Measurements from ENCODE around the gene DCUN1D1.
"Not testable (repeated sequence)": the region's sequence is repeated elsewhere in the genome, so short reads cannot be mapped to it uniquely, and the experiment has no call there.

The DCUN1D1 gene

DNA sequence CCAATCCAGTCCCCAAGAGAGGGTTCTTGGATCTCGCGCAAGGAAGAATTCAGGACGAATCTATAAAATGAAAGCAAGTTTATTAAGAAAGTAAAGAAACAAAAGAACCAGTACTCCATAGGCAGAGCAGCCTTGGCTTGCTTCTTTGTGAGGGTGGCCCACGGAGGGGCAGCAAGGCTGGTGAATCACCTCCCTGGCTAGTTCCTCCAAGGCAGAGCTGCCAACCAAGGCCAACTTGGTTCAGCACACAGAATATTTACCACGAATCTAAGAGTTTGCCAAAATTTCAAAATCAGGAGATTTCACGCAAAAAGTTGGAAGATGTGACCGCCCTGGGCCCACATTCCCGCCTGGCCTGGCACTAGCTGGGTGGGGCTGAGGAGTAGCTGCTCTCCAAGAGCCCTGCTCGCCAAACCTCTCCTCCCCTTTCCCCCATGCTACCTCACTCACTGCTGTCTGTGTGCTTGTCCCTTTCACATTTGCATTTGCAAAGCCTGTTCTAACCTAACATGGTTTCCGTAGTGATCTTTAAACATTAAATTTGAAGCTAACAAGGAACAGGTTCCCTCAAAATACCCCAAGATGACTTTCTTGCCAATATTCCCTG, 26.2 kb upstream of the DCUN1D1 start:
- Histone ChIP-seq H3K27ac (ENCODE audit: low read depth, low read length) (no peak overlapping the region), H3K4me1 (ENCODE audit: control insufficient read depth in 1 of 2, insufficient read depth in 2 of 2, low read length in 2 of 2) (no peaks in the 10 kb centered on the region), H3K27me3 (ENCODE audit: control insufficient read depth in 1 of 2, insufficient read depth in 2 of 2, low read length in 2 of 2) (no peaks in the 10 kb centered on the region), H3K9me3 (ENCODE audit: control insufficient read depth in 1 of 2, low read length in 2 of 2) (no peaks in the 10 kb centered on the region), H3K9ac (ENCODE audit: low read depth in 1 of 2, low read length in 2 of 2) (no peak overlapping the region), H3K36me3 (ENCODE audit: control insufficient read depth in 1 of 2, insufficient read depth in 2 of 2, low read length in 2 of 2) (no peaks in the 10 kb centered on the region), H3K4me3 (ENCODE audit: low read depth in 1 of 2, low read length in 2 of 2) (no peak overlapping the region)

DNA sequence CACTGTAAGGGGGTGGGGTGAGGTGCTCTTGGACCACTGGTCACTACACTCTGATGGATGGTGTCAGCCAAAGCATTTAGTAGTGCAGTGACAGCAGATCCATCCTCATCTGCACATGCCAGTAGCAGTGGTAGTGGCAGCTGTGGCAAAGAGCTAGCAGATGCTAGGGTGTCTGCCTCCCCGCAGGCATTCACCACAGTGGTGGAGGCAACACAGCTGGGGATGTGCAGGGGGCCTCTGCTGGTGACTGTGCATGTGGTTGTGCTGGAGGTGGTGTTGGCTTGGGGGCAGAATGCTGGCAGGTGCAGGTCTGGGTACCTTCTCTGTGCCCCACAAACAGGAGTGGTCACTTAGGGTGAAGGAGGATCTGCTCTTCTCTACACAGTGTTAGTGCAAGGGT, 19.4 kb upstream of the DCUN1D1 start:
- Histone ChIP-seq H3K9ac (ENCODE audit: low read depth in 1 of 2, low read length in 2 of 2) (no peak overlapping the region), H3K4me3 (ENCODE audit: low read depth in 1 of 2, low read length in 2 of 2) (no peak overlapping the region), H3K27ac (ENCODE audit: low read depth, low read length) (no peak overlapping the region), H3K9me3 (ENCODE audit: control insufficient read depth in 1 of 2, low read length in 2 of 2) (no peaks in the 10 kb centered on the region), H3K27me3 (ENCODE audit: control insufficient read depth in 1 of 2, insufficient read depth in 2 of 2, low read length in 2 of 2) (no peaks in the 10 kb centered on the region), H3K36me3 (ENCODE audit: control insufficient read depth in 1 of 2, insufficient read depth in 2 of 2, low read length in 2 of 2) (no peaks in the 10 kb centered on the region), H3K4me1 (ENCODE audit: control insufficient read depth in 1 of 2, insufficient read depth in 2 of 2, low read length in 2 of 2) (no peaks in the 10 kb centered on the region)

DNA sequence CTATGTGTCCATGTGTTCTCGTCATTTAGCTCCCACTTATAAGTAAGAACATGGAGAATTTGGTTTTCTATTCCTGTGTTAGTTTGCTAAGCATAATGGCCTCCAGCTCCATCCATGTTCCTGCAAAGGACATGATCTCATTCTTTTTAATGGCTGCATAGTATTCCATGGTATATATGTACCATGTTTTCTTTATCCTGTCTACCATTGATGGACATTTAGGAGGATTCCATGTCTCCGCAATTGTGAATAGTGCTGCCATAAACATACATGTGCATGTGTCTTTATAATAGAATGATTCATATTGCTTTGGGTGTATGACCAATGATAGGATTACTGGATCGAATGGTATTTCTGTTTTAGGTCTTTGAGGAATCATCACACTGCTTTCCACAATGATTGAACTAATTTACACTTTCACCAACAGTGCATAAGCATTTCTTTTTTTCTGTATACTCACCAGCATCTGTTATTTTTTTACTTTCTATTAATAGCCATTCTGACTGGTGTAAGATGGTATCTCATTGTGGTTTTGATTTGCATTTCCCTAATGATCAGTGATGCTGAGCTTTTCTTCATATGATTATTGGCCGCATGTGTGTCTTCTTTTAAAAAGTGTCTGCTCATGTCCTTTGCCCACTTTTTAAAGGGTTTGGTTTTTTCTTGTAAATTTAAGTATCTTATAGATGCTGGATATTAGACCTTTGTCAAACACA, 13.3 kb upstream of the DCUN1D1 start:
- H3K4me3 ChIP-seq (ENCODE audit: low read depth in 1 of 2, low read length in 2 of 2); H3K27ac ChIP-seq (ENCODE audit: low read depth, low read length); H3K4me1 ChIP-seq (ENCODE audit: control insufficient read depth in 1 of 2, insufficient read depth in 2 of 2, low read length in 2 of 2); H3K9me3 ChIP-seq (ENCODE audit: control insufficient read depth in 1 of 2, low read length in 2 of 2); H3K36me3 ChIP-seq (ENCODE audit: control insufficient read depth in 1 of 2, insufficient read depth in 2 of 2, low read length in 2 of 2); H3K9ac ChIP-seq (ENCODE audit: low read depth in 1 of 2, low read length in 2 of 2); H3K27me3 ChIP-seq (ENCODE audit: control insufficient read depth in 1 of 2, insufficient read depth in 2 of 2, low read length in 2 of 2): not testable (repeated sequence)

DNA sequence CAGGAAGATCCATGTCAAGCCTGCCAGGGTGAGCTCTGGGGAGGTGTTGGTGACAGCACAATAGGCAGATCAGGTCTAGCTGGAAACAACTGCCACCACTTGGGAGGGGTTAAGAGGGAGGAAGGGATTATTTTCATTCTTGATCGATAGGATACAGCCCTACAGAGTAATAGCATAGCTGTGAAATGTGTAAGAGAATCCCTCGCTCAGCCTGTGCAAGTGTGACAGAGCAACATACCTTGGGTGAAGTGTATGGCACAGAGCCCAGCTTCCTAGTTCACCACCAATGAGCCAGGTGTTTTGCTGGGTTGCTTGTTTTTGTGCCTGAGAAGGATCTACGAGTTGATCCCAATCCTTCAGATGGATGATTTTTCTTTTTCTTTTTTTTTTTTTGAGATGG, 9.2 kb upstream of the DCUN1D1 start:
- Histone ChIP-seq H3K4me1 (ENCODE audit: control insufficient read depth in 1 of 2, insufficient read depth in 2 of 2, low read length in 2 of 2) (no peaks in the 10 kb centered on the region), H3K4me3 (ENCODE audit: low read depth in 1 of 2, low read length in 2 of 2) (no peak overlapping the region), H3K27ac (ENCODE audit: low read depth, low read length) (no peak overlapping the region), H3K27me3 (ENCODE audit: control insufficient read depth in 1 of 2, insufficient read depth in 2 of 2, low read length in 2 of 2) (no peaks in the 10 kb centered on the region), H3K9me3 (ENCODE audit: control insufficient read depth in 1 of 2, low read length in 2 of 2) (no peaks in the 10 kb centered on the region), H3K9ac (ENCODE audit: low read depth in 1 of 2, low read length in 2 of 2) (no peak overlapping the region), H3K36me3 (ENCODE audit: control insufficient read depth in 1 of 2, insufficient read depth in 2 of 2, low read length in 2 of 2) (no peaks in the 10 kb centered on the region)

DNA sequence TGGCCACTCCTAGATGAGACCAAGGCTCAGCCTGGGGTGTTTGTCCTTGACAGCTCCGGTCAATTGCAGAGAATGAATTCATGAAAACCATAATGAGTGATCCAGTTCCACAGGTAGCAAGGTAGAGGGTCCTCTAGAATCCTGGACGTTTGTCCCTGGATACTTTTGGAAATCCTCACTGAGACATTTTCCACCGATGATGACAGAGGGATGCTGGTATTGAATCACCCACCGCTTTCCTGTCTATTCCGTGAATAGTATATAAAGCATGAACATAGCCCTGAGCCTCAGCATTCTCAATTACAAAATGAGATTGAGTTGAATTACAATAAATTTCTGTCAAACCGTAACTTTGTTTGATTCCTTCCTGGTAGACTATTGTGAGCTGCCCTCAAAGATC, 5.7 kb upstream of the DCUN1D1 start:
- no peak overlapping the region for H3K27ac ChIP-seq (ENCODE audit: low read depth, low read length)
- H3K36me3 ChIP-seq (ENCODE audit: control insufficient read depth in 1 of 2, insufficient read depth in 2 of 2, low read length in 2 of 2), result no peaks in the 10 kb centered on the region
- peaks cover 0 to 3% of the 10 kb centered on the region in 2 donors for H3K4me1 ChIP-seq (ENCODE audit: control insufficient read depth in 1 of 2, insufficient read depth in 2 of 2, low read length in 2 of 2)
- H3K9ac ChIP-seq (ENCODE audit: low read depth in 1 of 2, low read length in 2 of 2), result no peak overlapping the region
- no peaks in the 10 kb centered on the region for H3K9me3 ChIP-seq (ENCODE audit: control insufficient read depth in 1 of 2, low read length in 2 of 2)
- no peaks in the 10 kb centered on the region for H3K27me3 ChIP-seq (ENCODE audit: control insufficient read depth in 1 of 2, insufficient read depth in 2 of 2, low read length in 2 of 2)
- H3K4me3 ChIP-seq (ENCODE audit: low read depth in 1 of 2, low read length in 2 of 2), result no peak overlapping the region

DNA sequence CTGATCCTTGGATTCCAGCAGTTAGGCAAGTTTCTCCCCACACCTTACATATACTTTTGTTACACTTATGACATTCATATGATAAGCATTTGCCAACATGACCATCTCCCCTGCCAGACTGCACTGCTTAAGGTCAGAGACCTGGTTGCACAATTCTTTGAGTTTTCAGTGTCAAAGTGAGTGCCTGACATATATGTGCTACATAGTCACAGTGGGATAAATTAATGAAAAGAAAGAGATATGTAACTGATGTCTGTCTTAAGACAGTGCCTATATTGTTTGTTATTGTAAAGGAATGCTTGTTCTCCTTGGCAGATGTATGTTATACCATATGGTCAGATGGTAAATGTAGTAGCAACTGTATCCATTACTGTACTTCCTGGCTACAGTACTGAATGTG, 3.5 kb upstream of the DCUN1D1 start:
- no peaks in the 10 kb centered on the region for H3K36me3 ChIP-seq (ENCODE audit: control insufficient read depth in 1 of 2, insufficient read depth in 2 of 2, low read length in 2 of 2)

DNA sequence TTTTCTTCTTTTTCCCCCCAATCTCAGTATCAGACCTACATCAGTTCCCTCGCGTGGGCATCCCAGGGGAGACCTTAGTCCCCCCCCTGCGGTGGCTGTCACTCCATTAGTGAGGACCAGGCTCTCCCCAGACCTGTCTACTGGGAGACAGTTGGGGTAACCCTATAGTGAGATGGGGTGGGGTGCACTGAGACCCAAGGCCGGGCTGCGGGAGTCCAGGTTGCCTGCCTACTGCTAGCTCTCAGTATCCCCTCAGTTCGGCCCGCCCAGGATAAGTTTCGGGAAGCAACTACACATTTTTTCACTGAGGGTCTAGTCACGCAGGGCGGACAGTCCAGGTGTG, 671 bp upstream of the DCUN1D1 start:
- Histone ChIP-seq H3K36me3 (ENCODE audit: control insufficient read depth in 1 of 2, insufficient read depth in 2 of 2, low read length in 2 of 2) (no peaks in the 10 kb centered on the region), H3K27ac (ENCODE audit: low read depth, low read length) (no peak overlapping the region), H3K9ac (ENCODE audit: low read depth in 1 of 2, low read length in 2 of 2) (peak overlapping the region; percentile 37 to 53), H3K4me1 (ENCODE audit: control insufficient read depth in 1 of 2, insufficient read depth in 2 of 2, low read length in 2 of 2) (peaks cover 15 to 17% of the 10 kb centered on the region in 2 donors), H3K27me3 (ENCODE audit: control insufficient read depth in 1 of 2, insufficient read depth in 2 of 2, low read length in 2 of 2) (no peaks in the 10 kb centered on the region), H3K4me3 (ENCODE audit: low read depth in 1 of 2, low read length in 2 of 2) (peak overlapping the region; percentile 66 to 77), H3K9me3 (ENCODE audit: control insufficient read depth in 1 of 2, low read length in 2 of 2) (no peaks in the 10 kb centered on the region)

More for the DNA sequence above, 3.5 kb upstream of the DCUN1D1 start:
- no peak overlapping the region for H3K27ac ChIP-seq (ENCODE audit: low read depth, low read length)
- H3K9me3 ChIP-seq (ENCODE audit: control insufficient read depth in 1 of 2, low read length in 2 of 2), result no peaks in the 10 kb centered on the region
- no peak overlapping the region for H3K4me3 ChIP-seq (ENCODE audit: low read depth in 1 of 2, low read length in 2 of 2)
- no peaks in the 10 kb centered on the region for H3K27me3 ChIP-seq (ENCODE audit: control insufficient read depth in 1 of 2, insufficient read depth in 2 of 2, low read length in 2 of 2)
- H3K4me1 ChIP-seq (ENCODE audit: control insufficient read depth in 1 of 2, insufficient read depth in 2 of 2, low read length in 2 of 2), result peaks cover 5 to 7% of the 10 kb centered on the region in 2 donors
- no peak overlapping the region for H3K9ac ChIP-seq (ENCODE audit: low read depth in 1 of 2, low read length in 2 of 2)

DNA sequence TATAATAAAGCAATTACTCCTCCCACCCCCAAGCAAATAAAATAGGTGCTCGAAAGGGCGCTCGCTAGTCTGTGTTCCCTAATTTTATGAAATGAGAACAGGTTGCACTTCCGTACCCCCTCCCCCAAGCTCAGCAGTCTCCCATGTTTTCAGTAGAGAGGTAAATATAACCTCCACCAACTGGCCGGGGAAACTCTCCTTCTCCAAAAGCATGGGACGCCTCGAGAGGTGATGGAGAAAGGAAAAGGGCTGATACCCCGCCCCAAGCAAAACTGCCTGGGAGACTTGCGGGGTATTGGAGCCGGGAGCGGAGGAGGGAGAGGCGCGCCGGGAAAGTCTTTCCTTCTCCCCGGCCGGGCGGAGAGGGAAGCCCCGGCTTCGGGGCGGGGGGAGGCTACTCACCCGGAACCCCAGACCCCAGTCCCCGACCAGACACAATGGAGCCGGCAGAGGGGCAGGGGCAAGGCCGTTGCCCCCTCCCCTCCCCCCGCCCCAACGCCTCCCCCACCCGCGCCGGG, 605 bp downstream of the DCUN1D1 start:
- no peaks in the 10 kb centered on the region for H3K27me3 ChIP-seq (ENCODE audit: control insufficient read depth in 1 of 2, insufficient read depth in 2 of 2, low read length in 2 of 2)
- no peaks in the 10 kb centered on the region for H3K9me3 ChIP-seq (ENCODE audit: control insufficient read depth in 1 of 2, low read length in 2 of 2)
- H3K36me3 ChIP-seq (ENCODE audit: control insufficient read depth in 1 of 2, insufficient read depth in 2 of 2, low read length in 2 of 2), result no peaks in the 10 kb centered on the region
- peak overlapping the region; percentile 66 to 76 for H3K9ac ChIP-seq (ENCODE audit: low read depth in 1 of 2, low read length in 2 of 2)
- peak overlapping the region; percentile 82 to 89 for H3K4me3 ChIP-seq (ENCODE audit: low read depth in 1 of 2, low read length in 2 of 2)
- H3K27ac ChIP-seq (ENCODE audit: low read depth, low read length), result no peak overlapping the region
- peaks cover 15 to 19% of the 10 kb centered on the region in 2 donors for H3K4me1 ChIP-seq (ENCODE audit: control insufficient read depth in 1 of 2, insufficient read depth in 2 of 2, low read length in 2 of 2)

DNA sequence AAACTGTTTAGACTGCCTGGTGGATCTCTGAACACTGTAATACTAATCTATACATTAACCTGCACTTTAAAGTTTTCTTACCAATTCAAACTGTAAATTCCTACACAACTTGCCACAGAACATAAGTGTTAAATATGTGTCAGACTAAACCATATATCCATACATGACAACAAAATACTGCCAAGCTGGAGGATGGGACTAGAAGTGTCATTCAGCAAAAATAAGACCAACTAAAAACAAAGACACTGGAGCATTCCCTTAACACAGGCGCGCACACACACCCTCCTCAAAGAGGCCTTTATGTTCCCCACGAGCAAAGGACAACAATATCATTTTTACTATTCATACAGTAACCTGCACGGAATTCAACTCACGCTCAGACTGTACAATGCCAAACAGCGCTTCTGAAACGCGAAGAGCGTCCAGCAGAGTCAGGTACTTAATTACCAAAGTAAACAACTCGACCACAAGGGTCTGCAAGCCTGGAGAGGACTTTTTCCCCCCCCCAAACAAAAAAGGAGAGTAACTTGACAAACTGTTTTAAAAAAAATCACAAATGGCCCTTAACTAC, 1.1 kb downstream of the DCUN1D1 start:
- Histone ChIP-seq H3K36me3 (ENCODE audit: control insufficient read depth in 1 of 2, insufficient read depth in 2 of 2, low read length in 2 of 2) (no peaks in the 10 kb centered on the region), H3K27ac (ENCODE audit: low read depth, low read length) (no peak overlapping the region), H3K4me3 (ENCODE audit: low read depth in 1 of 2, low read length in 2 of 2) (peak overlapping the region; percentile 82 to 89), H3K27me3 (ENCODE audit: control insufficient read depth in 1 of 2, insufficient read depth in 2 of 2, low read length in 2 of 2) (no peaks in the 10 kb centered on the region), H3K9ac (ENCODE audit: low read depth in 1 of 2, low read length in 2 of 2) (peak overlapping the region; percentile 66 to 76), H3K9me3 (ENCODE audit: control insufficient read depth in 1 of 2, low read length in 2 of 2) (no peaks in the 10 kb centered on the region), H3K4me1 (ENCODE audit: control insufficient read depth in 1 of 2, insufficient read depth in 2 of 2, low read length in 2 of 2) (peaks cover 15 to 19% of the 10 kb centered on the region in 2 donors)

DNA sequence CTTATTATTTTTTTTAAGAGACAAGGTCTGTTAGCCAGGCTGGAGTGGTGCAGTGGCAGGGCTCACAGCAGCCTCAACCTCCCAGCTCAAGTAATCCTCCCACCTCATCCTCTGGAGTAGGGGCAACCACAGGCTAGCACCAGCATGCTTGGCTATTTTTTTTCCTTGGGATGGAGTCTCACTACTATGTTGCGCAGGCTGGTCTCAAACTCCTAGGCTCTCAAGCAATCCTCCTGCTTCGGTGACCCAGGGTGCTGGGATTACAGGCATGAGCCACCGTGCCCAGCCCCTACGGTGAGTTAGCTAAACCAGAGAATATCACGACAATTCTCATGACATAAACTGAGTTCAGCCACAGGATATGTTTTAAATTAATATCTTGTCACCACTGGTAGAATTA, 2.0 kb downstream of the DCUN1D1 start:
- Histone ChIP-seq H3K4me3 (ENCODE audit: low read depth in 1 of 2, low read length in 2 of 2) (peak overlapping the region; percentile 82 to 89), H3K27ac (ENCODE audit: low read depth, low read length) (no peak overlapping the region), H3K9me3 (ENCODE audit: control insufficient read depth in 1 of 2, low read length in 2 of 2) (no peaks in the 10 kb centered on the region), H3K4me1 (ENCODE audit: control insufficient read depth in 1 of 2, insufficient read depth in 2 of 2, low read length in 2 of 2) (peaks cover 15 to 19% of the 10 kb centered on the region in 2 donors), H3K36me3 (ENCODE audit: control insufficient read depth in 1 of 2, insufficient read depth in 2 of 2, low read length in 2 of 2) (no peaks in the 10 kb centered on the region), H3K27me3 (ENCODE audit: control insufficient read depth in 1 of 2, insufficient read depth in 2 of 2, low read length in 2 of 2) (no peaks in the 10 kb centered on the region), H3K9ac (ENCODE audit: low read depth in 1 of 2, low read length in 2 of 2) (peak overlapping the region in 1 of 2 donors; percentile 66)

All from duodenal mucosa (tissue), 2 donors.